HG03378 (cell line): Measurements from ENCODE around the gene VPS13C.

Source experiments
- ATAC-seq: cut with Tn5 transposase; IDR thresholded peaks from one replicate; pipeline ENCODE4 v1.9.1; 2021; ENCODE audit warnings: mild to moderate bottlenecking, moderate library complexity; ENCODE audit not compliant: unreplicated experiment

VPS13C gene

GRCh38 chr15:61951949-61952348 lies 108.3 kb downstream of the VPS13C start:
- ATAC-seq, result no peak

GRCh38 chr15:61946778-61947177 lies 113.5 kb downstream of the VPS13C start:
- no peak for ATAC-seq

- no peak for ATAC-seq
Measured at GRCh38 chr15:61943992-61944391, 116.3 kb downstream of the VPS13C start.

- ATAC-seq, result no peak
Measured at GRCh38 chr15:61938249-61938648, 122.0 kb downstream of the VPS13C start.

- ATAC-seq, result no peak
Measured at GRCh38 chr15:61936528-61937195, 123.6 kb downstream of the VPS13C start.

GRCh38 chr15:61935493-61935892 lies 124.8 kb downstream of the VPS13C start:
- ATAC-seq, result no peak

DNA sequence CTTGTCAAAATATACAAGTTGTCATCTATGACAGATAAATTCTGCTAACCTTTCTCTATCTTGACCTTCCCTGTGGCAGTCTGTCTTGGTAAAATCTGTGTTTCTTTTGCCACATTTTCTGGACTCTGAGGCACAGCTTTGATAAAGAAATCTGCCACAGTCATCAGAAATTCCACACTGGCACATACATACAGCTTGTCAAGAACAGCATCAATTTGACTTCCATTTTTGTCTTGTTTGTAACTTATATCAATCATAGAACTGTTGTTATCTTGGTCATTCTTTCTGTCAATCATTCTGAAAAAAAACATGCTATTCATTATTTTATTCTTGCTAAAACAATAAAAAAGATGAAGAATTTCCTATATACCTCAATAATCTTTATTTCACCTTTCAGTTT lies 130.8 kb downstream of the VPS13C start:
- no peak for ATAC-seq

- ATAC-seq, result no peak
Measured at GRCh38 chr15:61923173-61923572, 137.1 kb downstream of the VPS13C start.

- no peak for ATAC-seq
Measured at GRCh38 chr15:61921093-61921492, 139.2 kb downstream of the VPS13C start.

DNA sequence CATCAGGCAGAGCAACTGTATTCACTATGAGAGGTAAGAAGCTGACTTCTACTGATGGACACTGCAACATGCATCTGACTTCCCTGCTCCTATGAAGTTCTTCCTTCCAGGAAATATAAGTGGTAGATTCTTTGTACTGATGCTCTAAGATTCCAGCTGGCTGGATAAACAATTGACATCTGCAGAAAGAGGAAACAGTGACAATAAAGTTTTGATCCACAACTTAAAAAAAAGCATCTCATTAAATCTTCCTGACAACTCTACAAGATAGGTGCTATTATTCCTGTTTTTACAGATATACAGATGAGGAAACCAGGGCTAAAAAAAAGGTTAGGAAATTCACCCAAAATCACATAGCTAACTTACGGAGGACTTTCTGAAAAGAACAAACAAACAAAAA lies 142.8 kb downstream of the VPS13C start:
- ATAC-seq, result no peak

- ATAC-seq, result no peak
Measured at GRCh38 chr15:61916104-61916503, 144.1 kb downstream of the VPS13C start.

DNA sequence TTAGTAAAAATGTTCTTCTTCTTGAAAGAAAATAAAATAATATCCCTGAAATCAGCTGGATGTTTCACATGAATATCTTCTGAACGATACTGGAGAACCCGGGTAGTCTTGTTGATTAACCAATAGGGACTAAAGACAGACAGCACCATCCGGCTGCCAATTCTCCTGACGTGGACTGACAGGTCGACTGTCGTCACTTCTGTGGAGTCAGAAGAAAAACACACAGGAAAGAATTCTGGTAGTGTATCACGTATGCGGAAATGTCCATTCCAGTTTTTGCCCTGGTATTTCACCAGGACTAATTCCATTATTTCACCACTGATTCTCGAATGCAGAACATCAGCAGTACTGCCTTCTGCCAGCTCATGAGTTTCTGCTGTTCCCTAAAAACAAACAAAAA lies 144.6 kb downstream of the VPS13C start:
- no peak for ATAC-seq

DNA sequence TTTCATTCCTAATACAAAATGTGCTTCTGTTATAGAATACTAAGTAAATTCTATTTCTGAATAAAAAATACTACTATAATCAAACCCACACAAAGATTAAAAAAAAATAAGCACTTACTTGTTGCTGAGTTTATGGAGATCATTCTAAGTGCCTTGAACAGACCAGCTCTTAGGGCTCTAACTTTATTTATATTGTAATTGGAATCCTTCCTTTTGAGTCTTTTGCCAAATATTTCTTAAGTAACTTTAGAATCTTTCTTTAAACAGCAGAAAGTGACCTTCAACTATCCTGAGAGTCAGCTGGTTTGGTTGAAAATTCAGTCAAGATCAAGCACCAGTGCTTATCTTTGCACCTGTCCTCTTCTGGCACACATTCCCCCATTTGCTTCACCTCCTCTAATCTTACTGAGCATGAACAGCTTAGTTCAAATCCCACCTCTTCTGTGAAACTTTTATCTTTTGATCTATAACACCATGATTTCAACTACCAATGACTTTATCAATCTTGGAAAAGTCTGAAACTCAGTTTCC lies 149.3 kb downstream of the VPS13C start:
- ATAC-seq, result no peak

- no peak for ATAC-seq
Measured at GRCh38 chr15:61908241-61908640, 152.0 kb downstream of the VPS13C start.

DNA sequence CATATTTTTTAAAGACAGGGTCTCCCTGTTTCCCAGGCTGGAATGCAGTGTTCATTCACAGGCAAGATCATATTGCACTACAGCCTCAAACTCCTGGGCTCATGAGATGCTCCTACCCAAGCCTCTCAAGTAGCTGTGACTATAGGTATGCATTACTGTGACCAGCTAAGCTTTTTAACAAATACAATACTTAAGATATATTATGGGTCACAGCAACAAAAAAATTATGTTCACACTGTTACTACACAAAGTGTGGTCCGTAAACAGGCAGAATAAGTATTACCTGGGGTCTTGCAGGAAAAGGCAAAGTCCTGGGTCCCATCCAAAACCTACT lies 152.5 kb downstream of the VPS13C start:
- ATAC-seq, result no peak

DNA sequence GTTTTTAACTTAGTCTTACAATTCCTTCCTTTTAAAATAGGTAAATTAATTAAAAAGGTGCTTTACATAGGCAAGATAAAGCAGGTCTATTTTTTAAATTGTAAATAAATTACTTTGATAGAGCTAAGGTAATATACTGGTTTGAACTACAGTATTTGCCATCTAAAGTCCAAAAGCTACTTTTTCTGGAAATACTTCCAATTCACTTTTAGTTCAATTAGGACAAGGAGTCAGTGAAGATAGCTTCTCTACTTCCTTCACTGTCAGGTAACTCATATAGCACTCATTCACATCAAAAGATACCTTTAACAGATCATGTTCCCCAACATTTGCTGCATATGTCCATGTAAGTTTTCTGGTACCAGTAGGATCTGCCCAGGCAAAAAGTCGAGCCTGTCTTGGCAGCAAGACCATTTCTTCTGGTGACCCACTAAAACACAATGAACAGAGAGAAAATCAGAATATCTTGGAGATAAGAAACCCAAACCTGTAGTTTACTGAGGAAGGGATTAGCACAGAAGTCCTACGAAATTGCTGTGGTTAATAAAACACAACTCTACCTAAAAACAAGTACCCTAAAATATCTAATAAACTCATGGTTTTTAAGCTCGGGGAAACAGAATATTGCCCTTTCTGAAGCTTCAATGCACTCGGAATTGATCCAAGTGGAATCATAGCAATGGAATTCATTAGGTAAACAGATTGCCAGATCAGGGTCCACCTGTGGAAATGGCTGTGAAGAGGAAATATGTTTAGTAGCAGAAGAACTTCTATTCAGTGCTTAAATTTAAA lies 153.1 kb downstream of the VPS13C start:
- no peak for ATAC-seq

DNA sequence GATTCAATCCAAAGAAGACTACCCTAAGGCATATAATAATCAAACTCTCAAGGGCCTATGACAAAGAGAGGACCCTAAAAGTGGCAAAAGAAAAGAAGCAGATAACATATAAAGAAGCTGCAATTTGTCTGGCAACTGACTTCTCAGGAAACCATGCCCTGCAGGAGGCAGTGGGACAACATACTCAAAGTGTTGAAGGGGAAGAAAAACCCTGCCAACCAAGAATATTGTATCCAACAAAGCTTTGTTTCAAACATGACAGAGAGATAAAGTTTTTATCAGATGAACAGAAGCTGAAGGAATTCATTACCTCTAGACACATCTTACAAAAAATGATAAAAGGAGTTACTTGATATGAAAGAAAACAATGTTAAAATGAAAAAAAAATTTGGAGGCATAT lies 167.1 kb downstream of the VPS13C start:
- ATAC-seq, result no peak

- no peak for ATAC-seq
Measured at GRCh38 chr15:61892140-61892539, 168.1 kb downstream of the VPS13C start.

GRCh38 chr15:61890106-61890505 lies 170.1 kb downstream of the VPS13C start:
- ATAC-seq, result no peak

GRCh38 chr15:61889706-61890105 lies 170.5 kb downstream of the VPS13C start:
- no peak for ATAC-seq

- ATAC-seq, result no peak
Measured at GRCh38 chr15:61888074-61888780, 172.0 kb downstream of the VPS13C start.

GRCh38 chr15:61880084-61880483 lies 180.2 kb downstream of the VPS13C start:
- no peak for ATAC-seq
